IPS DF 6.9 (cell line): Measurements from ENCODE around the gene HIVEP2.

ENCODE experiments used
- DNase-seq: peaks from one replicate; pipeline ENCODE4 v3.0.0-alpha.2; 2013; ENCODE audit warnings: low read depth, low spot score
- H3K27ac ChIP-seq: one replicate; pipeline ENCODE4 v1.5.1; 2013; ENCODE audit warnings: low read length, control low read depth
- H3K27me3 ChIP-seq: 2 replicates; pipeline ENCODE4 v1.6.1; 2013; ENCODE audit warnings: mild to moderate bottlenecking, low read length; ENCODE audit not compliant: control insufficient read depth, insufficient read depth
- H3K36me3 ChIP-seq: 2 replicates; pipeline ENCODE4 v1.6.1; 2013; ENCODE audit warnings: low read length; ENCODE audit not compliant: control insufficient read depth, insufficient read depth
- H3K4me1 ChIP-seq: 2 replicates; pipeline ENCODE4 v1.6.1; 2013; ENCODE audit warnings: low read length; ENCODE audit not compliant: control insufficient read depth, insufficient read depth
- H3K4me3 ChIP-seq: 2 replicates; pipeline ENCODE4 v1.5.1; 2013; ENCODE audit warnings: mild to moderate bottlenecking, low read length
- H3K9me3 ChIP-seq: 2 replicates; pipeline ENCODE4 v1.6.1; 2013; ENCODE audit warnings: low read length, inconsistent platforms; ENCODE audit not compliant: control insufficient read depth, insufficient read depth
- whole genome bisulfite sequencing: extraction: QIAGEN DNeasy Blood & Tissue Kit; methylation state at CpG from one replicate; pipeline ENCODE4 v1.1.7; 2013; ENCODE audit warnings: mixed read lengths, missing lambda C conversion rate; ENCODE audit not compliant: insufficient read length, insufficient coverage; 5-methylcytosine and 5-hydroxymethylcytosine counted together

Gene HIVEP2

DNA sequence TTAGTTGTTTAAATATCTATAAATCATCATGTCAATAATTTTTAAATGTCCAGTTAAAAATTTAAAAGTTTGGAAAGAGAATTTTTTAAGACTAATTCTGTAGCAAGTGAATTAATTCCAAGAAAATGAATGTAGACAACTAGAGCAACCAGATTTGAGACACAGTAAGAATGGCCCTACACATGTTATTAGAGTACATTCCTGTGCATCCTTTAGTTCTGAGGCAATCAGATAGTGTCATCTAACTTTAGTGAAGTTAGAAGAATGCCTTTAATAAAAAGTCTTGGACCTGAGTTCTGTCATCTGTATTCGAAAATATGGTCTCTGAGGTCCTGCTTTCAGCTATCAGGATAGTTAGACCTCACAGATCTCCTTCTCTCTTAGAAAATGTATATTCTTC is 63.7 kb downstream of the HIVEP2 start:
- H3K36me3 ChIP-seq = no peaks in the 10 kb centered on the region
- WGBS = no CpG with 5 or more reads among the region's 1 CpG

DNA sequence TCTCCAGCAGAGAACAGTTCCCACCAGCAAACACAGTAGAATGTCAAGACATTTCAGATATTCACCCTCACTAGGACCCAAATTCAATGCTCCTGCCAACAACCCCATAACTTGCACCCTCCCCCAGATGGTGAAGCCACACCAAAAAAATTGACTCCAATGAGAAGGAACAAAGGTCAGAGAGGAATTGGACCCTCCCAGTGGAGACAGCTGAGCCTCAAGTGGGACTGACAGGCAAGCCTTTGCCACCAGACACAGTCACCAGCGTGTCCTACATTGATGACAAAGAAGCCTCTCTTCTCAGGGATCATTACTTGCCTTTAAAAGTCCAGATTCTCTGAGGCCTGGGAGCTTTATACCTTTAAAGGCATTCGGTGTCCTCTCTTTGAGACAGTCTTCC is 64.8 kb downstream of the HIVEP2 start:
- no peaks in the 10 kb centered on the region for H3K9me3 ChIP-seq

More for the DNA sequence above, 63.7 kb downstream of the HIVEP2 start:
- Histone ChIP-seq H3K9me3 (no peaks in the 10 kb centered on the region), H3K27ac (no peak overlapping the region), H3K4me1 (no peaks in the 10 kb centered on the region; the same call in 1 of the 2 replicates), H3K4me3 (no peak overlapping the region), H3K27me3 (no peaks in the 10 kb centered on the region)
- DNase-seq = no peak

DNA sequence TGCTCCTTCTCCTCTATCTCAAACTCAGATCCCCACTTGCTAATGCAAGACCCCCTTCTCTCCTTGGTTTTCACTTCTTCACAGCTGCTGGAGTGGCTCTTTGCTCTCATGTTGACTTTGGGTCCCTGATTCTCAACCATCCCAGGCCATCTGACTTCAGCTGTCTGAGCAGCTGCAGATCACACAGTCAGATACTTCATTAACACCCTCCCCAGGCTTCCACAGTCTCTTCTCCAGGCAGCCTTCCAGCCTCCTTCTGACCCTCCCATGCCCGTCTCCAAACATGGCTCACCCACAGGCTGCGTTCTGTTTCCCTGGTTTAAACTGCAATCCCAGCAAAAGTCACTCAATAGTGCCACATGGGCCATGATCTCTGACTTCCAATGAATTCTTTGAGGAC is 65.4 kb downstream of the HIVEP2 start:
- Histone ChIP-seq H3K27me3 (no peaks in the 10 kb centered on the region), H3K27ac (no peak overlapping the region), H3K9me3 (no peaks in the 10 kb centered on the region), H3K4me1 (no peaks in the 10 kb centered on the region; the same call in 1 of the 2 replicates), H3K4me3 (no peak overlapping the region), H3K36me3 (no peaks in the 10 kb centered on the region)
- WGBS = no CpG with 5 or more reads among the region's 2 CpGs
- no peak for DNase-seq

More for the DNA sequence above, 64.8 kb downstream of the HIVEP2 start:
- DNase-seq = no peak
- Histone ChIP-seq H3K4me1 (no peaks in the 10 kb centered on the region; the same call in 1 of the 2 replicates), H3K27ac (no peak overlapping the region), H3K4me3 (no peak overlapping the region), H3K36me3 (no peaks in the 10 kb centered on the region), H3K27me3 (no peaks in the 10 kb centered on the region)
- no CpG with 5 or more reads among the region's 2 CpGs for WGBS

DNA sequence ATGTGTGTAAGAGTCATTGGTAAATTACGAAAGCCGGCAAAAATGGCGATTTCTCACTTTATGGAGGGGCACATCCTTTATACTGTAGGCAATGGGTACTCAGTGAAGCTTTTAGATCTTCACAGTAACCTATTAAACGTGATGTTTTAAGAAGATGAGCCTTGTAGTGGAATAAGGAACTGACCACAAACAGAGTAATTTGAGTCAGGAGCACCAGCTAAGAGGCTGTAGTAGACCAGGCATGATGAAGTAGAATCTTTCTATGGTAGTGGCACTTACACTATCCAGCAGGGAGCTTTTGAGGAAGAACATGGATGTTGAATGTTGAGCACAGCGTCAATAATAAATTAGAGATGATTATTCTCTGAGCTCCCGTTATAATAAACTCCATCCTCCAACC is 65.9 kb downstream of the HIVEP2 start:
- H3K4me3 ChIP-seq = no peak overlapping the region
- no peaks in the 10 kb centered on the region for H3K9me3 ChIP-seq
- H3K4me1 ChIP-seq = no peaks in the 10 kb centered on the region; the same call in 1 of the 2 replicates
- DNase-seq = no peak
- no CpG with 5 or more reads among the region's 6 CpGs for WGBS
- H3K36me3 ChIP-seq = no peaks in the 10 kb centered on the region
- no peak overlapping the region for H3K27ac ChIP-seq
- H3K27me3 ChIP-seq = no peaks in the 10 kb centered on the region

DNA sequence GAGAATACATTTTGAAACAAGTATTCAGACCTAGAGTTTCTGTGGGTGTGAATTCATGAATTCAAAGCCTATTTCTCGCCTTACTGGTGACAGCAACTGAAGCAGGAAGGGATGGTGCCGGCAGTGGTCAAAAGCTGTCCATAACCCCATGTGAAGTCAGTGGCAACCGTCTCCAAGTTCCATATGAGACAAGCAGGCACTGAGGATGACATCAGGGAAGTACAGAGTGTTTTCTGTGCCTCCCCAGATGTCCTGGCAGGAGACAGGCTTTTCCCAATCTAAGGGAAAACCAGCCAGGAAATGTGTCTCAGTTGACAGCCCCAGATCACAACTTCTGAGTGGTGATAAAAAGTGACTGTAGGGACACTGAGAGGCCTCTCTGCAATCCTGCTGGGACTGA is 66.6 kb downstream of the HIVEP2 start:
- no peak for DNase-seq
- WGBS = no CpG with 5 or more reads among the region's 3 CpGs

DNA sequence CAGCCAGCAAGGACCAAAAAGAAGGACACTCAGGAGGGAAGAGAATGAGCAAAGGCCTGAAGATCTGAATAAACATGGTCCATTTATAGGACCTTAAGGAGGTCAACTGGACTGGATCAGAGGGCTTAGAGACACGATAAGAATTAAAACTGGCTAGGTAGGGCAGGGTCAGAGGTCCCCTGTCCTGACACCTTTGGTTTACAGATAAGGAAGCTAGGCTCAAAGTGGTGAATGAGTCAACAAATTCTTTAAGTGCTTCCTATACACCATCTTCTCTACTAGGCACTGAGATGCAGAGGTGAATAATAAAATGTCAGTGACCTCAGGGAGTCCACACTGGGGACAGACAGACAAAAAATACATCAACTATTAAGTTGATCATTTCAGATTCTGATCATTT is 70.3 kb downstream of the HIVEP2 start:
- Histone ChIP-seq H3K9me3 (no peaks in the 10 kb centered on the region), H3K27me3 (no peaks in the 10 kb centered on the region), H3K36me3 (no peaks in the 10 kb centered on the region), H3K4me1 (peaks cover 2% of the 10 kb centered on the region; the same call in 1 of the 2 replicates), H3K27ac (no peak overlapping the region), H3K4me3 (no peak overlapping the region)
- no peak for DNase-seq
- no CpG with 5 or more reads among the region's 1 CpG for WGBS

More for the DNA sequence above, 66.6 kb downstream of the HIVEP2 start:
- no peaks in the 10 kb centered on the region for H3K27me3 ChIP-seq
- H3K4me3 ChIP-seq = no peak overlapping the region
- no peaks in the 10 kb centered on the region for H3K36me3 ChIP-seq
- H3K4me1 ChIP-seq = peaks cover 2% of the 10 kb centered on the region; the same call in 1 of the 2 replicates
- H3K27ac ChIP-seq = no peak overlapping the region
- no peaks in the 10 kb centered on the region for H3K9me3 ChIP-seq

DNA sequence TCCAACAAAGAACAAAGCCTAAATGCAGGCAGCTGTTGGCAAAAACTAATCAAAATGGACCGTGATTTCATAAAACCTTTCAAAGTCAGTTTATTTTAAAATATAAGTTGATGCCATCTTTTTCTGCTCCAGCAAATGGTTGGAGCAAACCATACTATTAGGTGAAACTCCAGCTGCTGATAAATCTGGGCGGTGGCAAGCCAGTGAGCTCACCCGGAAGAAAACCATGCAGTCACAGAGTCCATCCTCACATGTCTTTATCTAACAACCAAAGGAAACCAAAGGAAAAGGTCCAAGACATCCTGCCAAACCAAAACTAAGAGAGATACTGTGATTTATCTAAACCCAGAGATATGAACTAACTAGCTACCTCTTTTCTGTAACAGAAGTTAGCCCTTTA is 72.6 kb downstream of the HIVEP2 start:
- Histone ChIP-seq H3K27ac (no peak overlapping the region), H3K4me3 (no peak overlapping the region), H3K9me3 (no peaks in the 10 kb centered on the region), H3K27me3 (no peaks in the 10 kb centered on the region), H3K4me1 (peaks cover 2% of the 10 kb centered on the region; the same call in 1 of the 2 replicates), H3K36me3 (no peaks in the 10 kb centered on the region)
- WGBS = no CpG with 5 or more reads among the region's 3 CpGs
- no peak for DNase-seq

DNA sequence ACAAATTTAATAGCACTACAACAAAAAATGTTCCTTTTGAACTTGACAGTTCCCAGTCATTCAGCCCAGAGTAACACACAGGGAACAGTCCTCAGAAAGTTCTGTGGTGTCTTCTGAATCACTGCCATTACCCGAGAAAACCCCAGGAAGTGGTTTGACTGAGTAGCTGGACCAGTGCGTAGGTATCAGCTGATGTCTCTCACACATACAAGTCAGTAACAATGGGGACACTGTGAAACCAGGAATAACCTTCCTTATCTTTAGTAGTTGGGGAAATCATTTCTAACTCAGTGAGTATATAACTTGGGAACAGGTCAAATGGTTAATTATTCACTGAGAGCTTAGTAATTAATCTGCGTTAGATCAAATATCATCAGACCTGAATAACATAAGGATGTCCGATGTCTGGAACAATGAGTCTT is 73.1 kb downstream of the HIVEP2 start:
- Histone ChIP-seq H3K27me3 (no peaks in the 10 kb centered on the region), H3K27ac (no peak overlapping the region), H3K9me3 (no peaks in the 10 kb centered on the region), H3K36me3 (no peaks in the 10 kb centered on the region), H3K4me1 (peaks cover 2% of the 10 kb centered on the region; the same call in 1 of the 2 replicates), H3K4me3 (no peak overlapping the region)
- no CpG with 5 or more reads among the region's 4 CpGs for WGBS
- DNase-seq = no peak

DNA sequence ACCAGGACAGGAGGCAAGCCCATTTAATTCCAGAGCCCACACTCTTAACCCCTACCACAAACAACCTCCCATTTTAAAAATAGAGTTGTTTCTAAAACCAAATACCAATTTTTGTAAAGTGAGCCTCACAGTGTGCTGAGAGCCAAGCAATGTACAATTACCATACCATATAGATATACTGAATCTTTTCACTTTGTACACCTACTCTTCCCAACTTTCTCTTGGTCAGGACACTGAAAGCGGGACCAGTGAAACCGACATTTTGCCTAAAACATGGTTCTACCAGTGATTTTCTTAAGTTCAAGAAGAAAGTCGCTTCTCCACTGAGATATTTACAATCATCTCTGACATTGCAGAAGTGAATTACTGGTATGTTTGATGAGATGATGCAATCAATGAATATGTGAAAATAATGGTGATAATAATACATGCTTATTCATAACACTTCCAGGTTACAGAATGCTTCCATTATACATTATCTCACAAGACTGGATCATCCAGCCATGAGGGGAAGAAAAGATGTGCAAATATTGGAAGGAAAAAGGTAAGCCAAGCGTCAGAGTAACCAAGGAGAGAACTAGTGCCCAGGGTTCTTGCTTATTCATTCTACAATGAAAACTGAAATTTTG is 74.1 kb downstream of the HIVEP2 start:
- no CpG with 5 or more reads among the region's 4 CpGs for WGBS
- Histone ChIP-seq H3K27ac (no peak overlapping the region), H3K4me3 (no peak overlapping the region), H3K4me1 (peaks cover 2% of the 10 kb centered on the region; the same call in 1 of the 2 replicates), H3K9me3 (no peaks in the 10 kb centered on the region), H3K36me3 (no peaks in the 10 kb centered on the region), H3K27me3 (no peaks in the 10 kb centered on the region)
- no peak for DNase-seq

DNA sequence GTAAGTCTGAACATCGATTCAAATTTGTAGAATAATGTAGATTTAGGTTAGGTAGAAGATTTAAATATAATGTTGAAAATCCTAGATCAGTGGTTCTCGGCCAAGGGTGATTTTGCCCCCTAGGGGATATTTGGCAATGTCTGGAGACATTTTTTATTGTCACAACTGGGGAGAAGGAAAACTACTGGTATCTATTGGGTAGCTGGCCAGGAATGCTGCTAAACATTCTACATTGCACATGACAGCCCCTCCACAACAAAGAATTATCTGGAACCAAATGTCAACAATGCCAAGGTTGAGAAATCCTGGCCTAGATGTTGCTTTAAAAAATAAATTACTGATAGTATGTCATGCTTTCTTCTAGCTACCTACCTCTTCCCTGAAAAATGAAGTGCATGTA is 76.1 kb downstream of the HIVEP2 start:
- WGBS = 100% methylated on average over 2 of the region's 2 CpGs
- Histone ChIP-seq H3K4me1 (peaks cover 4% of the 10 kb centered on the region; the same call in 1 of the 2 replicates), H3K9me3 (no peaks in the 10 kb centered on the region), H3K4me3 (no peak overlapping the region), H3K27ac (no peak overlapping the region), H3K36me3 (no peaks in the 10 kb centered on the region), H3K27me3 (no peaks in the 10 kb centered on the region)
- DNase-seq = no peak
